ENCODE data around the gene TCEA2. TPM values are rescaled to one million over a fixed set of nuclear protein-coding genes. Genes with fewer than 3 reads are reported as not detected.

TCEA2 gene
- total and polyA plus RNA-seq, 4 experiments from 2014 or later: 24.6 to 45.9 (median 35.6) TPM

GRCh38 chr20:64109831-64110391 is 46.9 kb downstream of the TCEA2 start:
- ChIA-PET CTCF (ENCODE audit: partially characterized antibody) (interaction anchor here (2.4 kb wide), 1 partner anchor 10 kb away, joined by 7 read pairs; no protein-coding TSS in a partner anchor), POLR2A (ENCODE audit: partially characterized antibody) (no interaction called here)
- no peak overlapping the region for H3K4me3 ChIP-seq (ENCODE audit: low read length in 2 of 2)
- Mint-ChIP-seq H3K27me3 (no peaks in the 10 kb centered on the region), H3K9me3 (no peaks in the 10 kb centered on the region), H3K36me3 (no peaks in the 10 kb centered on the region), H3K4me3 (no peak overlapping the region), H3K4me1 (peaks cover 0 to 3% (median under 1%) of the 10 kb centered on the region in 4 donors), H3K27ac (no peak overlapping the region)
- DNase-seq: no peak
- no peaks in the 10 kb centered on the region for H3K4me1 ChIP-seq (ENCODE audit: insufficient read depth, low read length)
- no peaks in the 10 kb centered on the region for H3K9me3 ChIP-seq (ENCODE audit: control insufficient read depth in 1 of 2, low read length in 2 of 2)
- no peak overlapping the region for H3K27ac ChIP-seq (ENCODE audit: low read depth, low read length)
- H3K36me3 ChIP-seq (ENCODE audit: insufficient read depth, low read length): no peaks in the 10 kb centered on the region
- intact Hi-C loops (cut with micrococcal nuclease): no loop called here
- no peaks in the 10 kb centered on the region for H3K27me3 ChIP-seq (ENCODE audit: insufficient read depth, low read length)

- Histone ChIP-seq H3K9me3 (ENCODE audit: control insufficient read depth in 1 of 2, low read length in 2 of 2) (no peaks in the 10 kb centered on the region), H3K36me3 (ENCODE audit: insufficient read depth, low read length) (no peaks in the 10 kb centered on the region), H3K27me3 (ENCODE audit: insufficient read depth, low read length) (no peaks in the 10 kb centered on the region), H3K4me3 (ENCODE audit: low read length in 2 of 2) (no peak overlapping the region), H3K4me1 (ENCODE audit: insufficient read depth, low read length) (no peaks in the 10 kb centered on the region), H3K27ac (ENCODE audit: low read depth, low read length) (no peak overlapping the region)
- peaks cover 0 to 3% (median under 1%) of the 10 kb centered on the region in 4 donors for H3K4me1 Mint-ChIP-seq
- intact Hi-C loops (cut with micrococcal nuclease): no loop called here
- ChIA-PET POLR2A (ENCODE audit: partially characterized antibody) (interaction anchor here (1.3 kb wide), 1 partner anchor 34 kb away, joined by 3 read pairs; no protein-coding TSS in a partner anchor), CTCF (ENCODE audit: partially characterized antibody) (interaction anchor here (1.1 to 2.4 kb wide), 2 partner anchors 9 to 10 kb away, joined by 4 to 7 read pairs; no protein-coding TSS in a partner anchor)
- H3K9me3 Mint-ChIP-seq: no peaks in the 10 kb centered on the region
- peak overlapping the region in 2 of 7 donors; percentile 23 to 37 for H3K27ac Mint-ChIP-seq
- no peak for DNase-seq
- no peaks in the 10 kb centered on the region for H3K36me3 Mint-ChIP-seq
- no peaks in the 10 kb centered on the region for H3K27me3 Mint-ChIP-seq
- H3K4me3 Mint-ChIP-seq: no peak overlapping the region
Measured at GRCh38 chr20:64110411-64111068, 47.5 kb downstream of the TCEA2 start.

GRCh38 chr20:64111841-64112641 is 49.0 kb downstream of the TCEA2 start:
- H3K4me1 ChIP-seq (ENCODE audit: insufficient read depth, low read length): no peaks in the 10 kb centered on the region
- POLR2A ChIA-PET (ENCODE audit: partially characterized antibody): interaction anchor here (1.3 kb wide), 1 partner anchor 35 kb away, joined by 3 read pairs; no protein-coding TSS in a partner anchor
- no peak for DNase-seq

GRCh38 chr20:64112691-64113443 is 49.9 kb downstream of the TCEA2 start:
- H3K36me3 Mint-ChIP-seq: no peaks in the 10 kb centered on the region
- Histone ChIP-seq H3K4me3 (ENCODE audit: low read length in 2 of 2) (no peak overlapping the region), H3K4me1 (ENCODE audit: insufficient read depth, low read length) (no peaks in the 10 kb centered on the region), H3K27ac (ENCODE audit: low read depth, low read length) (no peak overlapping the region), H3K9me3 (ENCODE audit: control insufficient read depth in 1 of 2, low read length in 2 of 2) (no peaks in the 10 kb centered on the region), H3K36me3 (ENCODE audit: insufficient read depth, low read length) (no peaks in the 10 kb centered on the region), H3K27me3 (ENCODE audit: insufficient read depth, low read length) (no peaks in the 10 kb centered on the region)
- H3K27ac Mint-ChIP-seq: no peak overlapping the region
- ChIA-PET POLR2A (ENCODE audit: partially characterized antibody) (no interaction called here), CTCF (ENCODE audit: partially characterized antibody) (interaction anchor here (0.7 kb wide), 1 partner anchor 35 kb away, joined by 3 read pairs; no protein-coding TSS in a partner anchor)
- no peaks in the 10 kb centered on the region for H3K27me3 Mint-ChIP-seq
- H3K4me3 Mint-ChIP-seq: no peak overlapping the region
- DNase-seq: no peak
- no peaks in the 10 kb centered on the region for H3K9me3 Mint-ChIP-seq
- intact Hi-C loops (cut with micrococcal nuclease): no loop called here
- H3K4me1 Mint-ChIP-seq: peaks cover 0 to 2% (median 0%) of the 10 kb centered on the region in 4 donors

More at GRCh38 chr20:64111841-64112641, 49.0 kb downstream of the TCEA2 start:
- peaks cover 0 to 2% (median 0%) of the 10 kb centered on the region in 4 donors for H3K4me1 Mint-ChIP-seq
- no peaks in the 10 kb centered on the region for H3K9me3 ChIP-seq (ENCODE audit: control insufficient read depth in 1 of 2, low read length in 2 of 2)
- no peaks in the 10 kb centered on the region for H3K36me3 Mint-ChIP-seq
- no peaks in the 10 kb centered on the region for H3K27me3 ChIP-seq (ENCODE audit: insufficient read depth, low read length)
- H3K27ac ChIP-seq (ENCODE audit: low read depth, low read length): no peak overlapping the region
- H3K27ac Mint-ChIP-seq: no peak overlapping the region
- H3K36me3 ChIP-seq (ENCODE audit: insufficient read depth, low read length): no peaks in the 10 kb centered on the region
- H3K4me3 Mint-ChIP-seq: no peak overlapping the region
- H3K4me3 ChIP-seq (ENCODE audit: low read length in 2 of 2): no peak overlapping the region
- H3K9me3 Mint-ChIP-seq: no peaks in the 10 kb centered on the region
- intact Hi-C loops (cut with micrococcal nuclease): no loop called here
- H3K27me3 Mint-ChIP-seq: no peaks in the 10 kb centered on the region
- CTCF ChIA-PET (ENCODE audit: partially characterized antibody): interaction anchor here (1.1 to 2.4 kb wide), 2 partner anchors 8 to 11 kb away, joined by 4 to 7 read pairs; no protein-coding TSS in a partner anchor

GRCh38 chr20:64113444-64113775 is 50.4 kb downstream of the TCEA2 start:
- no peaks in the 10 kb centered on the region for H3K4me1 ChIP-seq (ENCODE audit: insufficient read depth, low read length)
- ChIA-PET POLR2A (ENCODE audit: partially characterized antibody) (no interaction called here), CTCF (ENCODE audit: partially characterized antibody) (interaction anchor here (0.7 kb wide), 1 partner anchor 35 kb away, joined by 3 read pairs; no protein-coding TSS in a partner anchor)
- DNase-seq: no peak
- H3K4me3 ChIP-seq (ENCODE audit: low read length in 2 of 2): no peak overlapping the region
- Mint-ChIP-seq H3K4me3 (no peak overlapping the region), H3K4me1 (no peaks in the 10 kb centered on the region), H3K27ac (no peak overlapping the region), H3K9me3 (no peaks in the 10 kb centered on the region), H3K36me3 (no peaks in the 10 kb centered on the region), H3K27me3 (no peaks in the 10 kb centered on the region)
- no peaks in the 10 kb centered on the region for H3K27me3 ChIP-seq (ENCODE audit: insufficient read depth, low read length)
- no peaks in the 10 kb centered on the region for H3K36me3 ChIP-seq (ENCODE audit: insufficient read depth, low read length)
- intact Hi-C loops (cut with micrococcal nuclease): no loop called here
- no peaks in the 10 kb centered on the region for H3K9me3 ChIP-seq (ENCODE audit: control insufficient read depth in 1 of 2, low read length in 2 of 2)
- no peak overlapping the region for H3K27ac ChIP-seq (ENCODE audit: low read depth, low read length)

GRCh38 chr20:64113796-64114355 is 50.9 kb downstream of the TCEA2 start:
- Mint-ChIP-seq H3K27ac (no peak overlapping the region), H3K4me3 (no peak overlapping the region), H3K9me3 (no peaks in the 10 kb centered on the region), H3K4me1 (no peaks in the 10 kb centered on the region), H3K27me3 (no peaks in the 10 kb centered on the region), H3K36me3 (no peaks in the 10 kb centered on the region)
- POLR2A ChIA-PET (ENCODE audit: partially characterized antibody): no interaction called here
- no peak overlapping the region for H3K4me3 ChIP-seq (ENCODE audit: low read length in 2 of 2)
- H3K27ac ChIP-seq (ENCODE audit: low read depth, low read length): no peak overlapping the region
- intact Hi-C loops (cut with micrococcal nuclease): no loop called here
- H3K36me3 ChIP-seq (ENCODE audit: insufficient read depth, low read length): no peaks in the 10 kb centered on the region
- H3K4me1 ChIP-seq (ENCODE audit: insufficient read depth, low read length): no peaks in the 10 kb centered on the region
- CTCF ChIA-PET (ENCODE audit: partially characterized antibody): interaction anchor here (0.7 kb wide), 1 partner anchor 36 kb away, joined by 3 read pairs; no protein-coding TSS in a partner anchor
- H3K9me3 ChIP-seq (ENCODE audit: control insufficient read depth in 1 of 2, low read length in 2 of 2): no peaks in the 10 kb centered on the region
- no peak for DNase-seq
- H3K27me3 ChIP-seq (ENCODE audit: insufficient read depth, low read length): no peaks in the 10 kb centered on the region
